ENCODE data around the gene VASH1.

The VASH1 gene

GRCh38 chr14:76811561-76811960, 50.3 kb downstream of the VASH1 start:
- H3K4me3 ChIP-seq (ENCODE audit: low read length), result peak overlapping the region; percentile 79
- DNase-seq (ENCODE audit: low read depth), result no peak
- no peak for TF ChIP-seq CTCF (conservative IDR thresholded peaks at IDR 0.05; ENCODE audit: low read depth, low read length)

- DNase-seq (ENCODE audit: low read depth), result no peak
- no peak for TF ChIP-seq CTCF (conservative IDR thresholded peaks at IDR 0.05; ENCODE audit: low read depth, low read length)
- peak overlapping the region; percentile 79 for H3K4me3 ChIP-seq (ENCODE audit: low read length)
Measured at GRCh38 chr14:76812093-76812421, 50.8 kb downstream of the VASH1 start.

- peak within 1 kb of the TSS; percentile 79 for H3K4me3 ChIP-seq (ENCODE audit: low read length)
- TF ChIP-seq CTCF (conservative IDR thresholded peaks at IDR 0.05; ENCODE audit: low read depth, low read length), result no peak
- peak; percentile 65 for DNase-seq (ENCODE audit: low read depth)
Measured at GRCh38 chr14:76812422-76813383, 51.4 kb downstream of the VASH1 start, which contains the start of gene ANGEL1. TSS of gene ANGEL1 (minus strand) at chr14:76812882. CDS start at chr14:76812827, 55 bp downstream.

GRCh38 chr14:76814726-76815645, 53.7 kb downstream of the VASH1 start:
- no peak overlapping the region for H3K4me3 ChIP-seq (ENCODE audit: low read length)
- no peak for DNase-seq (ENCODE audit: low read depth)
- TF ChIP-seq CTCF (conservative IDR thresholded peaks at IDR 0.05; ENCODE audit: low read depth, low read length), result no peak

GRCh38 chr14:76820700-76821099, 59.4 kb downstream of the VASH1 start:
- TF ChIP-seq CTCF (conservative IDR thresholded peaks at IDR 0.05; ENCODE audit: low read depth, low read length), result no peak
- no peak for DNase-seq (ENCODE audit: low read depth)

GRCh38 chr14:76826122-76826521, 64.9 kb downstream of the VASH1 start, which contains the start of gene LRRC74A:
TSS of gene LRRC74A (plus strand) at chr14:76826408. CDS start at chr14:76826698, 290 bp downstream.
- H3K4me3 ChIP-seq (ENCODE audit: low read length), result no peak within 1 kb of the TSS
- TF ChIP-seq CTCF (conservative IDR thresholded peaks at IDR 0.05; ENCODE audit: low read depth, low read length), result no peak
- DNase-seq (ENCODE audit: low read depth), result no peak

More at GRCh38 chr14:76820700-76821099, 59.4 kb downstream of the VASH1 start:
- no peak overlapping the region for H3K4me3 ChIP-seq (ENCODE audit: low read length)
